ENCODE measurements around the gene DHX36. TPM values are rescaled to one million over a fixed set of nuclear protein-coding genes. Genes with fewer than 3 reads are reported as not detected.

Gene DHX36
- total RNA-seq, 4 donors from 2014 or later, result 36.3 to 115 (median 54.8) TPM

- no peaks in the 10 kb centered on the region for H3K27me3 ChIP-seq
- H3K27ac ChIP-seq, result peak overlapping the region in 2 of 4 donors; percentile 8 to 24
- H3K4me1 ChIP-seq, result peaks cover 0 to 27% (median 0%) of the 10 kb centered on the region in 3 donors
- peaks cover 0 to 42% of the 10 kb centered on the region in 2 donors for H3K36me3 ChIP-seq
- no peaks in the 10 kb centered on the region for H3K9me3 ChIP-seq
- no peak for ATAC-seq
- H3K4me3 ChIP-seq, result no peak overlapping the region
- no peak for TF ChIP-seq POLR2AphosphoS5 (IDR thresholded peaks at IDR 0.05)
- no peak for TF ChIP-seq CTCF (IDR thresholded peaks at IDR 0.05)
- no peak for TF ChIP-seq EP300 (IDR thresholded peaks at IDR 0.05)
- TF ChIP-seq POLR2A (IDR thresholded peaks at IDR 0.05), result no peak
- 90% methylated on average over 2 to 3 of the region's 3 CpGs for whole genome bisulfite sequencing, 2 donors (ENCODE audit: low coverage in 1 of 2)
Measured at GRCh38 chr3:154251610-154252009, 72.7 kb downstream of the DHX36 start.

DNA sequence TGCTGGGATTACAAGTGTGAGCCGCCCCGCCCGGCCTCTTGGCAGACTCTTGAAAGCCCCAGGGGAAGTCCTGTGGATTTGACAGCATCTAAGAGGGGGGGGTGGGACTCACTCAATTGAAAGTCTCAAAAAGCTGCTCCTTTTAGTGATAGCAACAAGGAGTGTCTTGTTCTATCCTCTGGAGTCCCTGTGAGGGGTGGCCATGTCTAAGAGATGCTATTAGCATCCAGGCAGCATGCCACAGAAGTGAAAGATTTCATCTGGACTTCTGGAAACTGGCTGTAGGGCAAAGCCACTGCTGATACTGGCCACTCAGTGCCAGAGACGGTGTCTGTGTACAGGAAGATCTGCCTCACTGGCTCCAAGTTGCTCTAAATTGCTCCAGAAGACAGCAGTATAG is 74.0 kb downstream of the DHX36 start:
- 80 to 82% methylated on average over 1 of the region's 4 CpGs for WGBS, 2 donors (ENCODE audit: low coverage in 1 of 2)
- Histone ChIP-seq H3K27me3 (no peaks in the 10 kb centered on the region), H3K36me3 (peaks cover 0 to 30% of the 10 kb centered on the region in 2 donors), H3K9me3 (no peaks in the 10 kb centered on the region), H3K4me1 (peaks cover 0 to 33% (median 0%) of the 10 kb centered on the region in 3 donors), H3K4me3 (no peak overlapping the region), H3K27ac (peak overlapping the region in 2 of 4 donors; percentile 4 to 30)
- ATAC-seq, result no peak
- TF ChIP-seq POLR2A (IDR thresholded peaks at IDR 0.05) (no peak), EP300 (IDR thresholded peaks at IDR 0.05) (no peak), POLR2AphosphoS5 (IDR thresholded peaks at IDR 0.05) (no peak), CTCF (IDR thresholded peaks at IDR 0.05) (no peak)

GRCh38 chr3:154247806-154248415 is 76.4 kb downstream of the DHX36 start:
- H3K27me3 ChIP-seq, result no peaks in the 10 kb centered on the region
- ATAC-seq, result no peak
- peaks cover 0 to 14% of the 10 kb centered on the region in 2 donors for H3K36me3 ChIP-seq
- peaks cover 0 to 48% (median 4%) of the 10 kb centered on the region in 3 donors for H3K4me1 ChIP-seq
- no peak overlapping the region for H3K4me3 ChIP-seq
- peak overlapping the region in 3 of 4 donors; percentile 5 to 18 (median 8) for H3K27ac ChIP-seq
- 83 to 89% methylated on average over 2 of the region's 2 CpGs for WGBS, 2 donors (ENCODE audit: low coverage in 1 of 2)
- TF ChIP-seq EP300 (IDR thresholded peaks at IDR 0.05), result no peak
- TF ChIP-seq POLR2AphosphoS5 (IDR thresholded peaks at IDR 0.05), result no peak
- TF ChIP-seq POLR2A (IDR thresholded peaks at IDR 0.05), result no peak
- no peak for TF ChIP-seq CTCF (IDR thresholded peaks at IDR 0.05)
- H3K9me3 ChIP-seq, result no peaks in the 10 kb centered on the region

DNA sequence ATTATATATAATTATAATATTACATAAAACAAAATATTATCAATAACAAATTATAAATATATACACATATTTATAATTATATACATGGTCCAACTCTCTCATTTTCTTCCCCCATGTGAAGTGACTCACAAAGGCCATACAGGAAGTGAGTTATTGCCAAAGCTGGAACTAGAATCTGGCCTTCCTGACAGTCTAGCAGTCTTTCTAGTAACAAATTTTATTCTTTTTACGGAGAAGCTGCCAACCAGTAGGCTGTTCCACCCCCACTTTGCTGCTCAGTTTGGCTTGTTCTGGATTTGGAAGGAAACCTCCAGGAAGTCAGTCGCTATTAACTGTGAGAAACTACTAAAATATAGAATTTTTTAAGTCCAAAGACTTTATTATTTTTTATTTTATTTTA is 79.6 kb downstream of the DHX36 start:
- WGBS, 2 donors (ENCODE audit: low coverage in 1 of 2), result 43 to 49% methylated on average over 1 to 2 of the region's 2 CpGs
- peaks cover 0 to 41% (median 8%) of the 10 kb centered on the region in 3 donors for H3K4me1 ChIP-seq
- no peaks in the 10 kb centered on the region for H3K27me3 ChIP-seq
- H3K9me3 ChIP-seq, result no peaks in the 10 kb centered on the region
- no peak for ATAC-seq
- peaks cover 0 to 29% of the 10 kb centered on the region in 2 donors for H3K36me3 ChIP-seq
- TF ChIP-seq POLR2AphosphoS5 (IDR thresholded peaks at IDR 0.05) (peak; percentile 33), CTCF (IDR thresholded peaks at IDR 0.05) (no peak), POLR2A (IDR thresholded peaks at IDR 0.05) (no peak), EP300 (IDR thresholded peaks at IDR 0.05) (no peak)
- no peak overlapping the region for H3K4me3 ChIP-seq
- H3K27ac ChIP-seq, result peak overlapping the region in 2 of 4 donors; percentile 32 to 41

DNA sequence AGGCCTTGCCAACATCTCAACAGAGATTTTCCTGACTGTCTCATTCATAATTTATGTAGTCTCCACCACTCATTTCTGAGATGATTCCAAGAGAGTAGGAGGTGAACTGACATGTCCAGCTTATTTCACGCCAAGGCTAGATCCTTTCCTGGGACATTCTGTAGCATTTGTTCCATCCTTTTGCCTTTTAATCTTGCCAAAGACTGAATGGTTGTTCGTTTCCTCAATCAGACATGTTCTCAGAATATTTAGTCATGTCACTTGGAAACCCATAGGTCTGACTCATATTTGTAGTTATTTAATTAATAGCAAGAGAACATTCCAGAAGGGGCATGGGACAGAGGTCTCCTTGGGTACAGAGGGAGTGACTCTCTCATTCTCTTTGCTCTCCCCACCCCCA is 80.9 kb downstream of the DHX36 start:
- Histone ChIP-seq H3K27me3 (no peaks in the 10 kb centered on the region), H3K9me3 (no peaks in the 10 kb centered on the region), H3K4me1 (peaks cover 4 to 44% (median 8%) of the 10 kb centered on the region in 3 donors), H3K27ac (peak overlapping the region in 3 of 4 donors; percentile 71 to 77 (median 74)), H3K4me3 (no peak overlapping the region), H3K36me3 (peaks cover 0 to 30% of the 10 kb centered on the region in 2 donors)
- 14 to 51% methylated on average over 2 of the region's 2 CpGs for WGBS, 2 donors (ENCODE audit: low coverage in 1 of 2)
- peak; percentile 78 for ATAC-seq
- TF ChIP-seq POLR2AphosphoS5 (IDR thresholded peaks at IDR 0.05) (peak; percentile 77), CTCF (IDR thresholded peaks at IDR 0.05) (no peak), POLR2A (IDR thresholded peaks at IDR 0.05) (no peak)
